Type B pancreatic cell (in vitro differentiated cells): ENCODE results near the gene PROCR. TPM values are rescaled to one million over a fixed set of nuclear protein-coding genes. Genes with fewer than 3 reads are reported as not detected.

Source experiments
- DNase-seq: peaks from one replicate; pipeline ENCODE4 v3.0.0; 2021; ENCODE audit warnings: mixed read lengths; ENCODE audit not compliant: unreplicated experiment; ENCODE audit errors: extremely low spot score
- H3K27ac Mint-ChIP-seq: 2 replicates; pipeline ENCODE4 v1.8.0; 2021; ENCODE audit warnings: mild to moderate bottlenecking, mixed read lengths
- H3K27me3 Mint-ChIP-seq: 2 replicates; pipeline ENCODE4 v1.8.0; 2021; ENCODE audit warnings: mixed read lengths
- H3K36me3 Mint-ChIP-seq: 2 replicates; pipeline ENCODE4 v1.8.0; 2021; ENCODE audit warnings: mixed read lengths
- H3K4me1 Mint-ChIP-seq: one replicate; pipeline ENCODE4 v1.8.0; 2021; ENCODE audit warnings: mixed read lengths; ENCODE audit not compliant: unreplicated experiment
- H3K4me3 Mint-ChIP-seq: 2 replicates; pipeline ENCODE4 v1.8.0; 2021; ENCODE audit warnings: mild to moderate bottlenecking, mixed read lengths
- H3K9me3 Mint-ChIP-seq: 2 replicates; pipeline ENCODE4 v1.8.0; 2021; ENCODE audit warnings: mixed read lengths
- CTCF ChIP-seq: fragments of 200-600 bp; sonication (generic); conservative IDR thresholded peaks from 2 replicates; pipeline ENCODE4 v1.5.0; 2021; ENCODE audit warnings: antibody characterized with exemption, mild to moderate bottlenecking
- total RNA-seq: library from RNA; stranded (reverse); gene quantifications from 2 replicates; pipeline ENCODE4 v1.2.1, GENCODE V29; 2021; ENCODE audit warnings: low replicate concordance

Gene PROCR
- total RNA-seq, 1 donor from 2014 or later, result 5.8 TPM

GRCh38 chr20:35133031-35133430 lies 38.8 kb upstream of the PROCR start:
- H3K4me1 Mint-ChIP-seq, result no peaks in the 10 kb centered on the region
- TF ChIP-seq CTCF, result no peak
- DNase-seq, result no peak
- no peak overlapping the region for H3K27ac Mint-ChIP-seq
- no peaks in the 10 kb centered on the region for H3K9me3 Mint-ChIP-seq
- H3K27me3 Mint-ChIP-seq, result no peaks in the 10 kb centered on the region
- peaks cover 32% of the 10 kb centered on the region for H3K36me3 Mint-ChIP-seq
- H3K4me3 Mint-ChIP-seq, result no peak overlapping the region

GRCh38 chr20:35133735-35134134 lies 38.1 kb upstream of the PROCR start:
- H3K4me3 Mint-ChIP-seq, result no peak overlapping the region
- H3K9me3 Mint-ChIP-seq, result no peaks in the 10 kb centered on the region
- H3K4me1 Mint-ChIP-seq, result no peaks in the 10 kb centered on the region
- no peak overlapping the region for H3K27ac Mint-ChIP-seq
- no peaks in the 10 kb centered on the region for H3K27me3 Mint-ChIP-seq
- peaks cover 32% of the 10 kb centered on the region for H3K36me3 Mint-ChIP-seq
- DNase-seq, result no peak
- no peak for TF ChIP-seq CTCF

- Mint-ChIP-seq H3K27me3 (no peaks in the 10 kb centered on the region), H3K36me3 (peaks cover 32% of the 10 kb centered on the region), H3K9me3 (no peaks in the 10 kb centered on the region), H3K4me3 (no peak overlapping the region), H3K4me1 (no peaks in the 10 kb centered on the region), H3K27ac (no peak overlapping the region)
- DNase-seq, result no peak
- no peak for TF ChIP-seq CTCF
These were observed 37.4 kb upstream of the PROCR start for GRCh38 chr20:35134472-35134871.

GRCh38 chr20:35134880-35135279 lies 37.0 kb upstream of the PROCR start:
- H3K36me3 Mint-ChIP-seq, result peaks cover 32% of the 10 kb centered on the region
- H3K27me3 Mint-ChIP-seq, result no peaks in the 10 kb centered on the region
- H3K4me1 Mint-ChIP-seq, result no peaks in the 10 kb centered on the region

GRCh38 chr20:35135867-35136586 lies 35.8 kb upstream of the PROCR start:
- Mint-ChIP-seq H3K27me3 (no peaks in the 10 kb centered on the region), H3K9me3 (no peaks in the 10 kb centered on the region), H3K27ac (no peak overlapping the region), H3K4me3 (no peak overlapping the region), H3K4me1 (no peaks in the 10 kb centered on the region), H3K36me3 (peaks cover 29% of the 10 kb centered on the region)
- TF ChIP-seq CTCF, result no peak
- DNase-seq, result no peak

More at GRCh38 chr20:35134880-35135279, 37.0 kb upstream of the PROCR start:
- DNase-seq, result no peak
- no peak overlapping the region for H3K4me3 Mint-ChIP-seq
- TF ChIP-seq CTCF, result no peak
- no peak overlapping the region for H3K27ac Mint-ChIP-seq
- H3K9me3 Mint-ChIP-seq, result no peaks in the 10 kb centered on the region
